Activated CD4-positive, alpha-beta T cell treated with anti-CD3 and anti-CD28 coated beads, Interleukin-2, amount 10 ng/mL, durations not matched to agents 7 days and 5 days (primary cell): Measurements from ENCODE around the gene CRKL. TPM values are rescaled to one million over a fixed set of nuclear protein-coding genes. Genes with fewer than 3 reads are reported as not detected.

Experiments
- CTCF ChIA-PET: fragments of 350-600 bp; sonication (Branson Sonifier 250); formaldehyde crosslinking; loops from one replicate; lab custom pipeline; 2021; ENCODE audit warnings: antibody characterized with exemption; lab: Charles Lee
- POLR2A ChIA-PET: fragments of 350-600 bp; sonication (Branson Sonifier 250); formaldehyde crosslinking; loops from one replicate; lab custom pipeline; 2021; ENCODE audit warnings: antibody characterized with exemption; lab: Charles Lee
- DNase-seq: peaks from one replicate; pipeline ENCODE4 v3.0.0-alpha.2; 2020
- H3K27ac Mint-ChIP-seq: one replicate; pipeline ENCODE4 v1.8.0; 2021; ENCODE audit warnings: mild to moderate bottlenecking, moderate library complexity, mixed read lengths
- H3K27me3 Mint-ChIP-seq: one replicate; pipeline ENCODE4 v1.8.0; 2021; ENCODE audit warnings: mixed read lengths
- H3K36me3 Mint-ChIP-seq: one replicate; pipeline ENCODE4 v1.8.0; 2021; ENCODE audit warnings: low read depth, mixed read lengths
- H3K4me1 Mint-ChIP-seq: one replicate; pipeline ENCODE4 v1.8.0; 2021; ENCODE audit warnings: mixed read lengths
- H3K4me3 Mint-ChIP-seq: one replicate; pipeline ENCODE4 v1.8.0; 2021; ENCODE audit warnings: mild to moderate bottlenecking, moderate library complexity, mixed read lengths
- H3K9me3 Mint-ChIP-seq: one replicate; pipeline ENCODE4 v1.8.0; 2021; ENCODE audit warnings: mixed read lengths
- total RNA-seq, 2 experiments: library from RNA; stranded (reverse); gene quantifications; one replicate each; pipeline ENCODE4 v1.2.3, GENCODE V29; 2021

Gene CRKL
- total RNA-seq, 2 experiments from 2014 or later: 82.2 to 87.2 TPM

- H3K27ac Mint-ChIP-seq: no peak overlapping the region
- H3K4me1 Mint-ChIP-seq: peaks cover 12% of the 10 kb centered on the region
- CTCF ChIA-PET: no interaction called here
- H3K9me3 Mint-ChIP-seq: no peaks in the 10 kb centered on the region
- H3K27me3 Mint-ChIP-seq: no peaks in the 10 kb centered on the region
- peaks cover 7% of the 10 kb centered on the region for H3K36me3 Mint-ChIP-seq
- POLR2A ChIA-PET: no interaction called here
- H3K4me3 Mint-ChIP-seq: no peak overlapping the region
- no peak for DNase-seq
Observed at GRCh38 chr22:20997536-20998257, 80.5 kb downstream of the CRKL start.

- H3K9me3 Mint-ChIP-seq: no peaks in the 10 kb centered on the region
- DNase-seq: no peak
- H3K4me1 Mint-ChIP-seq: peaks cover 21% of the 10 kb centered on the region
Observed at GRCh38 chr22:20998411-20999336, 81.5 kb downstream of the CRKL start.

DNA sequence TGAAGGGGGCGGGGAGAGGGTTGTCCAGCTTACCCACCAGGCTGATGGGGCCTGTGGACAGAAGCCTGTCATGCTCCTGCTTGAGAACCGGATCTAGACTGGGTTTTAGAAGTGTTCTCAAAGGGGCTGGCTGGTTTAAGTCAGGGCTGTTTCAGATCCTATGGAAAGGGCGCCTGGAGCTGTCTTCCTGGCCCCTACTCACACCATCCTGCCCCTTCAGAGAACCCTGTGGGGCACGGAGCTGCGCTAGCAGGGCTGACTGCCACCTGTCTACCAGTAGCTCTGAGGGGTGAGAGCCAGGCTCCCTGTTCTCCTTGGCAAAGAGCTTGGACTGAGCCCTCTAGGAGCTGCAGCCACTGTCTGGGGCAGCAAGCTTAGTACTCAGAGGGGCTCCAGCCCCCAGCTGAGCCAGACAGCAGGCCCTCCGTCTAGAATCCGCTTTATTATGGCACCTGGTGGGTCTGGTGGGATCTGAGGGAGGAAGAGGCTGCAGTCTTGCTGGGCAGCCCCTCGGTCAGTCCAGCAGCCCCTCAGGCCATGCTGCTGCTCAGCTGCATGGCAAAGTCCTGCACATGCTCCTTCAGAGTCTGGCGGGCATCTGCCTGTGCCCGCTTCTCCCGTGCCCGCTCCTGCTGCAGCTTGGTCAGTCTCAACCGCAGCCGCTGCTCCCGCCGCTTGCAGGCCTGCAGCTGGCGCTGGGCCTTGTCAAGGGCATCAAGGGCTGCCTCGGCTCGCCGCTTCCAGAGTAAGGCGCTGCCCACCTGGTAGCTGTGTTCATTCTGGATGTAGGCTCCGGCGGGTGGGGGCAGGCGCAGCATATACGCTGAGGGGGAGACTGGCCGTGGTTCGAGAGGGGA is 82.4 kb downstream of the CRKL start:
- H3K36me3 Mint-ChIP-seq: peaks cover 5% of the 10 kb centered on the region
- peak overlapping the region; percentile 100 for H3K27ac Mint-ChIP-seq
- POLR2A ChIA-PET: no interaction called here
- H3K4me3 Mint-ChIP-seq: peak overlapping the region; percentile 83
- no peaks in the 10 kb centered on the region for H3K9me3 Mint-ChIP-seq
- no peaks in the 10 kb centered on the region for H3K27me3 Mint-ChIP-seq
- no peak for DNase-seq
- H3K4me1 Mint-ChIP-seq: peaks cover 23% of the 10 kb centered on the region
- CTCF ChIA-PET: interaction anchor here (1.0 to 1.5 kb wide), 4 partner anchors 14 to 43 kb away, joined by 3 read pairs; partner anchors contain the start of gene LZTR1

More at GRCh38 chr22:20998411-20999336, 81.5 kb downstream of the CRKL start:
- Mint-ChIP-seq H3K27ac (peak overlapping the region; percentile 66), H3K4me3 (no peak overlapping the region), H3K27me3 (no peaks in the 10 kb centered on the region), H3K36me3 (peaks cover 5% of the 10 kb centered on the region)
- POLR2A ChIA-PET: no interaction called here
- CTCF ChIA-PET: interaction anchor here (1.0 to 1.5 kb wide), 3 partner anchors 16 to 44 kb away, joined by 3 read pairs; partner anchors contain the start of gene LZTR1

DNA sequence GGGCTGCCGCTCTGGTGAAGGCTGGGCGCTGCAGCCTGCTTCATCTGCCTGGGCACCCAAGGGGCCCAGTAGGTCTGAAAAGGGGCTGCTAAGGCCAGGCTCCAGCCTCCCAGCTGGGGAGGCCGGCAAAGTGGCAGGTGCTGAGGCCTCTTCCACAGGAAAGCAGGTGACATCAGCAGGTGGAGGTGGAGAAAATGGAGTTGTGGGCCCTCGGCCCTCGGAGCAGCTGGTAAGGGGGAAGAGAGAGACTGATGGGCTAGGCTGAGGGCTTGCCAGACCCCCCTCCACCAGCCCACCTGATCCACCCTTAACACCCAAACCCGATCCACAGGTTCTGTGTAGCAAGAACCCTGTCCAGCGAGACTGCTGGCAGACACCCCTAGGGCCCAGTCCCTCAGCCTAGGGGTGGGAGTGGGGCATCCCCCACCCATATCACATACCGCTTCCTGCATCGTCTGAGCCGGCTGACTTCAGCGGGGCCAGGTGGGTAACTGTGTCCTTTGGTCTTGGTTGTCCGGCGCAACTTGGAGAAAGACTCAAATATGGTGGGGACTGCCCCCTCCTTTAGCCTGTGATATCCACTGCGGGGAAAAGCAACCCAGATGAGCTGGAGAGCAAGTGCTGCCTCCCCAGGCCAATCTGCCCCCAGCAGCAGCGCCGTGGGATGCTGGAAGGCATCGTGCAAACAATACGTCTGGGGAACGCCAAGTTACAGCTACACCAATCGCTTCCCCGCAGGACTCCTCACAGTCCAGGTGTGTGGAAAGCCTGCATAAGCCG is 83.2 kb downstream of the CRKL start:
- ChIA-PET POLR2A (no interaction called here), CTCF (interaction anchor here (1.1 to 1.3 kb wide), 2 partner anchors 9 to 15 kb away, joined by 3 read pairs; no protein-coding TSS in a partner anchor)
- Mint-ChIP-seq H3K27ac (peak overlapping the region; percentile 100), H3K27me3 (no peaks in the 10 kb centered on the region), H3K4me3 (peak overlapping the region; percentile 83), H3K36me3 (peaks cover 5% of the 10 kb centered on the region), H3K4me1 (peaks cover 23% of the 10 kb centered on the region), H3K9me3 (no peaks in the 10 kb centered on the region)
- no peak for DNase-seq

DNA sequence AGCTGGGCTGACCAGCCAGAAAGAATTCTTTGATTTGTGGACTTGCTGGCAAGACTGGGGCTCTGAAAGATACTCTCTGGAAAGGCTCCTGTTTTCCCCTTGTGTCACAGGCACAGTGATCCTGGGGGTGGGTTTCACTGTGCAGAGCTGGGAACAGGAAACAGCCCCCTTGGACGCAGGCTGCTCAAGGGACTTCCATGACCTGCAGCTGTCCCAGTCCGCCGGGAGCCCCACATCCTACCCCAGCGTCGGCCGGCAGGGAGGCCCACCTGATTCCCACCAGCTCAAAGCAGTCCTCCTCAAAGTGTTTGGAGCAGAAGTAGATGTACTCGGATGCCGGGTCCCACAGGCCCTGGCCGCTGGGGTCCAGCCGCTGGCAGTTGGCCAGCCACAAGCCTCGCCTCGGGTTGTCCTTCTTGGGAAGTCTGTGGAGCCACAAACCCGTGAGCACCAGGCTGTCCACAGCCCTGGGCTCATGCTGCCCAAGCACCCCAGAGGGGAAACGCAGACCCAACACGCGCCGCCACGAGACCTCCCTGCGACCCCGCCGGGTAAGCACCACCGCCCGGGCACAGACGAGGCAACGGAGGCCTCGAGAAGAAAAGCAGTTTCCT is 83.9 kb downstream of the CRKL start:
- no peak for DNase-seq
- Mint-ChIP-seq H3K27ac (peak overlapping the region; percentile 100), H3K4me1 (peaks cover 23% of the 10 kb centered on the region), H3K36me3 (peaks cover 5% of the 10 kb centered on the region), H3K4me3 (peak overlapping the region; percentile 83), H3K27me3 (no peaks in the 10 kb centered on the region), H3K9me3 (no peaks in the 10 kb centered on the region)
- CTCF ChIA-PET: interaction anchor here (1.1 to 1.3 kb wide), 2 partner anchors 8 to 16 kb away, joined by 3 read pairs; no protein-coding TSS in a partner anchor
- POLR2A ChIA-PET: no interaction called here

- Mint-ChIP-seq H3K36me3 (peaks cover 5% of the 10 kb centered on the region), H3K4me3 (peak within 1 kb of the TSS; percentile 83), H3K27me3 (no peaks in the 10 kb centered on the region), H3K9me3 (no peaks in the 10 kb centered on the region), H3K4me1 (peaks cover 23% of the 10 kb centered on the region), H3K27ac (peak within 1 kb of the TSS; percentile 100)
- POLR2A ChIA-PET: no interaction called here
- CTCF ChIA-PET: interaction anchor here (0.9 to 1.5 kb wide), 4 partner anchors 7 to 49 kb away, joined by 3 to 5 read pairs (median 4); no protein-coding TSS in a partner anchor
- peak; percentile 97 for DNase-seq
Observed at GRCh38 chr22:21001601-21002325, 84.6 kb downstream of the CRKL start, which contains the start of gene THAP7. TSS of gene THAP7 (minus strand) at chr22:21002118. CDS start at chr22:21001911, 207 bp downstream.

Other genes starting within 250 kb of the CRKL start
- gene SERPIND1, start 143.3 kb upstream of the CRKL start, total RNA-seq: not detected
- 100 to 1,000 TPM; 103 to 113 TPM for gene PI4KA, start 58.6 kb upstream of the CRKL start, total RNA-seq
- 10 to 100 TPM; 29.6 to 36.0 TPM for gene SNAP29, start 58.4 kb upstream of the CRKL start, total RNA-seq
- under 1 TPM in 1 of 2 experiments, not detected in 1; 0.25 TPM for gene AIFM3, start 49.8 kb downstream of the CRKL start, total RNA-seq
- 10 to 100 TPM; 62.0 to 66.4 TPM for gene LZTR1, start 64.9 kb downstream of the CRKL start, total RNA-seq
- gene THAP7, start 84.7 kb downstream of the CRKL start, total RNA-seq: 10 to 100 TPM; 29.1 to 29.8 TPM
- under 1 TPM; 0.27 TPM for gene P2RX6, start 97.8 kb downstream of the CRKL start, total RNA-seq
- gene SLC7A4, start 115.2 kb downstream of the CRKL start, total RNA-seq: under 1 TPM in 1 of 2 experiments, not detected in 1; 0.07 TPM
- not detected for gene LRRC74B, start 128.5 kb downstream of the CRKL start, total RNA-seq